ENCODE results near the gene EPOP. TPM values are rescaled to one million over a fixed set of nuclear protein-coding genes. Genes with fewer than 3 reads are reported as not detected.
A peak's percentile ranks its signal among the peaks of the same experiment; 100 is the strongest.

Gene EPOP
- total and polyA plus RNA-seq, 2 of the 13 experiments (the other 11 are each of a cell fraction or from before 2014, with no cell fraction given): 14.7 to 37.8 TPM

DNA sequence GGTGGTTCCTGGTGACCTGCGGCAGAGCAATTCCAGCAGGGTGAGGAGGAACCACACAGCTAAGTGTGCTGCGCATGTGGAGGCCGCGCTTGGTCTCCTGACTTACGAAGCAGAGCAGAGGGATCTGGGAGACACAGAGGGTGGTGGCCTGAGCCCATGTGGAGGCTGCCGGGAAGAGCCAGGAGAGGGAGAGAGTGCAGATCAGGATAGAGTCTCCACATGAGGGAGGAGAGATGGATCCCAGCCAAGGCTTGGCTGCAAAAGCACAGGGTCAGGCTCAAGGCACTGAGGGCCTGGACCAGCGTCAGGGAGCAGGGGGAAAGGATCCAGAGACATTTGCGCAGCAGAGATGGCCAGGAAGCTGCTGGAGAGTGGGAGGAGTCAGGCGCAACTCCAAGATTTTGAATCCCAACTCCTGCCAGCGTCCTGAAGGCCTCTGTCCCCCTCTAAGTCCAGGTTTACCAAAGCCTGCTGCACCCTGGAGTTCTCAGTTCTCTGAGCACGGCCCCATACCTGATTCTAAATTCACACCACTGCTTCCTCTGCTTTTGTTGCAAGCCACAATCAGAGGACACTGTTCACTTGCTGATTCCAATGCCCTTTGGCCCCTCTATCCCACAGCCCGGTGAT lies 19.1 kb upstream of the EPOP start (continued):
- TF ChIP-seq, protein P1, sequence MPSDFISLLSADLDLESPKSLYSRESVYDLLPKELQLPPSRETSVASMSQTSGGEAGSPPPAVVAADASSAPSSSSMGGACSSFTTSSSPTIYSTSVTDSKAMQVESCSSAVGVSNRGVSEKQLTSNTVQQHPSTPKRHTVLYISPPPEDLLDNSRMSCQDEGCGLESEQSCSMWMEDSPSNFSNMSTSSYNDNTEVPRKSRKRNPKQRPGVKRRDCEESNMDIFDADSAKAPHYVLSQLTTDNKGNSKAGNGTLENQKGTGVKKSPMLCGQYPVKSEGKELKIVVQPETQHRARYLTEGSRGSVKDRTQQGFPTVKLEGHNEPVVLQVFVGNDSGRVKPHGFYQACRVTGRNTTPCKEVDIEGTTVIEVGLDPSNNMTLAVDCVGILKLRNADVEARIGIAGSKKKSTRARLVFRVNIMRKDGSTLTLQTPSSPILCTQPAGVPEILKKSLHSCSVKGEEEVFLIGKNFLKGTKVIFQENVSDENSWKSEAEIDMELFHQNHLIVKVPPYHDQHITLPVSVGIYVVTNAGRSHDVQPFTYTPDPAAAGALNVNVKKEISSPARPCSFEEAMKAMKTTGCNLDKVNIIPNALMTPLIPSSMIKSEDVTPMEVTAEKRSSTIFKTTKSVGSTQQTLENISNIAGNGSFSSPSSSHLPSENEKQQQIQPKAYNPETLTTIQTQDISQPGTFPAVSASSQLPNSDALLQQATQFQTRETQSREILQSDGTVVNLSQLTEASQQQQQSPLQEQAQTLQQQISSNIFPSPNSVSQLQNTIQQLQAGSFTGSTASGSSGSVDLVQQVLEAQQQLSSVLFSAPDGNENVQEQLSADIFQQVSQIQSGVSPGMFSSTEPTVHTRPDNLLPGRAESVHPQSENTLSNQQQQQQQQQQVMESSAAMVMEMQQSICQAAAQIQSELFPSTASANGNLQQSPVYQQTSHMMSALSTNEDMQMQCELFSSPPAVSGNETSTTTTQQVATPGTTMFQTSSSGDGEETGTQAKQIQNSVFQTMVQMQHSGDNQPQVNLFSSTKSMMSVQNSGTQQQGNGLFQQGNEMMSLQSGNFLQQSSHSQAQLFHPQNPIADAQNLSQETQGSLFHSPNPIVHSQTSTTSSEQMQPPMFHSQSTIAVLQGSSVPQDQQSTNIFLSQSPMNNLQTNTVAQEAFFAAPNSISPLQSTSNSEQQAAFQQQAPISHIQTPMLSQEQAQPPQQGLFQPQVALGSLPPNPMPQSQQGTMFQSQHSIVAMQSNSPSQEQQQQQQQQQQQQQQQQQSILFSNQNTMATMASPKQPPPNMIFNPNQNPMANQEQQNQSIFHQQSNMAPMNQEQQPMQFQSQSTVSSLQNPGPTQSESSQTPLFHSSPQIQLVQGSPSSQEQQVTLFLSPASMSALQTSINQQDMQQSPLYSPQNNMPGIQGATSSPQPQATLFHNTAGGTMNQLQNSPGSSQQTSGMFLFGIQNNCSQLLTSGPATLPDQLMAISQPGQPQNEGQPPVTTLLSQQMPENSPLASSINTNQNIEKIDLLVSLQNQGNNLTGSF (CRISPR knock-in tag; IDR thresholded peaks at IDR 0.05): no peak
- TF ChIP-seq KDM2A (CRISPR knock-in tag; IDR thresholded peaks at IDR 0.05; ENCODE audit: borderline replicate concordance, low read depth) (peak; percentile 42; the same call in 1 of the 2 replicates), RORA (CRISPR knock-in tag; IDR thresholded peaks at IDR 0.05) (no peak), DR1 (CRISPR knock-in tag; IDR thresholded peaks at IDR 0.05) (no peak), SOX13 (IDR thresholded peaks at IDR 0.05) (no peak), SOX13 (CRISPR knock-in tag; conservative IDR thresholded peaks at IDR 0.05 in 1 of 2, IDR thresholded peaks at IDR 0.05 in 1 of 2) (no peak), MIER2 (CRISPR knock-in tag; IDR thresholded peaks at IDR 0.05) (no peak), GPN1 (CRISPR knock-in tag; IDR thresholded peaks at IDR 0.05; ENCODE audit: borderline replicate concordance) (no peak), HNF4G (IDR thresholded peaks at IDR 0.05; ENCODE audit: borderline replicate concordance, low read depth, low read length) (no peak; the same call in 1 of the 2 replicates), HNF4G (CRISPR knock-in tag; IDR thresholded peaks at IDR 0.05; ENCODE audit: borderline replicate concordance, low read depth) (no peak), ZSCAN12 (CRISPR knock-in tag; IDR thresholded peaks at IDR 0.05) (no peak), ZNF678 (CRISPR knock-in tag; IDR thresholded peaks at IDR 0.05) (peak; percentile 26; the same call in 1 of the 2 replicates), EHMT2 (IDR thresholded peaks at IDR 0.05; ENCODE audit: borderline replicate concordance, low read depth, low read length) (no peak), ZNF777 (CRISPR knock-in tag; IDR thresholded peaks at IDR 0.05) (no peak), ZNF598 (CRISPR knock-in tag; IDR thresholded peaks at IDR 0.05; ENCODE audit: borderline replicate concordance) (no peak), RFXAP (CRISPR knock-in tag; IDR thresholded peaks at IDR 0.05; ENCODE audit: borderline replicate concordance) (no peak), SP1 (IDR thresholded peaks at IDR 0.05) (no peak), SP1 (CRISPR knock-in tag; IDR thresholded peaks at IDR 0.05) (no peak), HNF4A (CRISPR knock-in tag; IDR thresholded peaks at IDR 0.05) (no peak; the same call in 1 of the 2 replicates), NBN (conservative IDR thresholded peaks at IDR 0.05) (no peak)
- TF ChIP-seq, protein P2, sequence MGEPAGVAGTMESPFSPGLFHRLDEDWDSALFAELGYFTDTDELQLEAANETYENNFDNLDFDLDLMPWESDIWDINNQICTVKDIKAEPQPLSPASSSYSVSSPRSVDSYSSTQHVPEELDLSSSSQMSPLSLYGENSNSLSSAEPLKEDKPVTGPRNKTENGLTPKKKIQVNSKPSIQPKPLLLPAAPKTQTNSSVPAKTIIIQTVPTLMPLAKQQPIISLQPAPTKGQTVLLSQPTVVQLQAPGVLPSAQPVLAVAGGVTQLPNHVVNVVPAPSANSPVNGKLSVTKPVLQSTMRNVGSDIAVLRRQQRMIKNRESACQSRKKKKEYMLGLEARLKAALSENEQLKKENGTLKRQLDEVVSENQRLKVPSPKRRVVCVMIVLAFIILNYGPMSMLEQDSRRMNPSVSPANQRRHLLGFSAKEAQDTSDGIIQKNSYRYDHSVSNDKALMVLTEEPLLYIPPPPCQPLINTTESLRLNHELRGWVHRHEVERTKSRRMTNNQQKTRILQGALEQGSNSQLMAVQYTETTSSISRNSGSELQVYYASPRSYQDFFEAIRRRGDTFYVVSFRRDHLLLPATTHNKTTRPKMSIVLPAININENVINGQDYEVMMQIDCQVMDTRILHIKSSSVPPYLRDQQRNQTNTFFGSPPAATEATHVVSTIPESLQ (CRISPR knock-in tag; conservative IDR thresholded peaks at IDR 0.05): no peak
- TF ChIP-seq, protein P3, sequence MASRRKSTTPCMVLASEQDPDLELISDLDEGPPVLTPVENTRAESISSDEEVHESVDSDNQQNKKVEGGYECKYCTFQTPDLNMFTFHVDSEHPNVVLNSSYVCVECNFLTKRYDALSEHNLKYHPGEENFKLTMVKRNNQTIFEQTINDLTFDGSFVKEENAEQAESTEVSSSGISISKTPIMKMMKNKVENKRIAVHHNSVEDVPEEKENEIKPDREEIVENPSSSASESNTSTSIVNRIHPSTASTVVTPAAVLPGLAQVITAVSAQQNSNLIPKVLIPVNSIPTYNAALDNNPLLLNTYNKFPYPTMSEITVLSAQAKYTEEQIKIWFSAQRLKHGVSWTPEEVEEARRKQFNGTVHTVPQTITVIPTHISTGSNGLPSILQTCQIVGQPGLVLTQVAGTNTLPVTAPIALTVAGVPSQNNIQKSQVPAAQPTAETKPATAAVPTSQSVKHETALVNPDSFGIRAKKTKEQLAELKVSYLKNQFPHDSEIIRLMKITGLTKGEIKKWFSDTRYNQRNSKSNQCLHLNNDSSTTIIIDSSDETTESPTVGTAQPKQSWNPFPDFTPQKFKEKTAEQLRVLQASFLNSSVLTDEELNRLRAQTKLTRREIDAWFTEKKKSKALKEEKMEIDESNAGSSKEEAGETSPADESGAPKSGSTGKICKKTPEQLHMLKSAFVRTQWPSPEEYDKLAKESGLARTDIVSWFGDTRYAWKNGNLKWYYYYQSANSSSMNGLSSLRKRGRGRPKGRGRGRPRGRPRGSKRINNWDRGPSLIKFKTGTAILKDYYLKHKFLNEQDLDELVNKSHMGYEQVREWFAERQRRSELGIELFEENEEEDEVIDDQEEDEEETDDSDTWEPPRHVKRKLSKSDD (CRISPR knock-in tag; IDR thresholded peaks at IDR 0.05; ENCODE audit: low read depth): no peak
